Lung (tissue), 12 donors: ENCODE measurements around the gene TENM3. TPM values are rescaled to one million over a fixed set of nuclear protein-coding genes. Genes with fewer than 3 reads are reported as not detected.

ENCODE experiments used
- ATAC-seq: fragments of 200-7000 bp; cut with Tn5 transposase; one replicate; pipeline ENCODE4 v1.9.1; 2020; ENCODE audit warnings: moderate number of reproducible peaks; ENCODE audit not compliant: insufficient read depth, low FRiP score
- DNase-seq, 3 donors: peaks; one replicate each; pipeline ENCODE4 v3.0.0-alpha.2; 2013 to 2017
- H3K27ac ChIP-seq, 2 donors: one replicate each; pipeline ENCODE4 v1.5.1; 2013; ENCODE audit warnings: mild to moderate bottlenecking in 2 of 2, moderate library complexity in 2 of 2, control low read depth in 1 of 2, inconsistent platforms in 1 of 2, low read depth in 1 of 2, low read length in 1 of 2
- H3K27me3 ChIP-seq, 3 donors: one replicate each; pipeline ENCODE4 v1.5.1; 2013; ENCODE audit warnings: low read length in 2 of 3; ENCODE audit not compliant: control insufficient read depth in 3 of 3, insufficient read depth in 3 of 3
- H3K36me3 ChIP-seq, 4 donors: one replicate each; pipeline ENCODE4 v1.5.1; 2013; ENCODE audit warnings: low read length in 4 of 4, mild to moderate bottlenecking in 1 of 4, moderate library complexity in 1 of 4; ENCODE audit not compliant: control insufficient read depth in 4 of 4, insufficient read depth in 4 of 4
- H3K4me1 ChIP-seq, 5 donors: one replicate each; pipeline ENCODE4 v1.5.1; 2013; ENCODE audit warnings: low read length in 5 of 5, mild to moderate bottlenecking in 2 of 5, moderate library complexity in 1 of 5; ENCODE audit not compliant: control insufficient read depth in 5 of 5, insufficient read depth in 5 of 5
- H3K4me3 ChIP-seq: one replicate; pipeline ENCODE4 v1.5.1; 2013; ENCODE audit warnings: mild to moderate bottlenecking, control low read depth, moderate library complexity
- H3K9ac ChIP-seq, 2 donors: one replicate each; pipeline ENCODE4 v1.5.1; 2013; ENCODE audit warnings: low read length in 2 of 2, control low read depth in 1 of 2; ENCODE audit not compliant: insufficient read depth in 1 of 2
- H3K9me3 ChIP-seq, 4 donors: one replicate each; pipeline ENCODE4 v1.5.1; 2013; ENCODE audit warnings: low read length in 3 of 4, mild to moderate bottlenecking in 1 of 4, moderate library complexity in 1 of 4; ENCODE audit not compliant: control insufficient read depth in 4 of 4, insufficient read depth in 3 of 4
- WGBS, 2 donors: extraction: QIAGEN DNeasy Blood & Tissue Kit; methylation state at CpG; one replicate each; pipeline ENCODE4 v1.1.7; 2013; 5-methylcytosine and 5-hydroxymethylcytosine counted together
- polyA plus RNA-seq, 2 donors: library from polyadenylated mRNA; stranded (reverse); fragments of 200-250 nt; gene quantifications; one replicate each; pipeline ENCODE4 v1.2.1, GENCODE V29; 2013
- total RNA-seq, 2 donors: library from RNA; depleted of rRNA in 1 of 2; stranded (reverse); fragments of >200 nt in 1 of 2; gene quantifications; one replicate each; pipeline ENCODE4 v1.2.1, GENCODE V29; 2014 to 2021
- TF ChIP-seq, protein P1 (sequence below): IDR thresholded peaks from 2 replicates; pipeline ENCODE4 v1.5.1; 2012; ENCODE audit warnings: mild to moderate bottlenecking; ENCODE audit errors: control extremely low read depth, extremely low read depth
- donor health status: control.
- donor health status: control.
- donor health status: Bipolar disorder and iron deficiency.
- donor health status: healthy.
- donor health status: DM: yes; HTN: yes; CAD: no.

TENM3 gene
- total and polyA plus RNA-seq, 4 donors: 0.14 to 5.3 (median 2.2) TPM

GRCh38 chr4:182758273-182758672, 515.1 kb downstream of the TENM3 start:
- no peak overlapping the region for H3K4me3 ChIP-seq
- 80 to 81% methylated on average over 12 of the region's 12 CpGs for WGBS, 2 donors
- H3K27ac ChIP-seq: no peak overlapping the region
- DNase-seq: no peak
- TF ChIP-seq, protein P1, sequence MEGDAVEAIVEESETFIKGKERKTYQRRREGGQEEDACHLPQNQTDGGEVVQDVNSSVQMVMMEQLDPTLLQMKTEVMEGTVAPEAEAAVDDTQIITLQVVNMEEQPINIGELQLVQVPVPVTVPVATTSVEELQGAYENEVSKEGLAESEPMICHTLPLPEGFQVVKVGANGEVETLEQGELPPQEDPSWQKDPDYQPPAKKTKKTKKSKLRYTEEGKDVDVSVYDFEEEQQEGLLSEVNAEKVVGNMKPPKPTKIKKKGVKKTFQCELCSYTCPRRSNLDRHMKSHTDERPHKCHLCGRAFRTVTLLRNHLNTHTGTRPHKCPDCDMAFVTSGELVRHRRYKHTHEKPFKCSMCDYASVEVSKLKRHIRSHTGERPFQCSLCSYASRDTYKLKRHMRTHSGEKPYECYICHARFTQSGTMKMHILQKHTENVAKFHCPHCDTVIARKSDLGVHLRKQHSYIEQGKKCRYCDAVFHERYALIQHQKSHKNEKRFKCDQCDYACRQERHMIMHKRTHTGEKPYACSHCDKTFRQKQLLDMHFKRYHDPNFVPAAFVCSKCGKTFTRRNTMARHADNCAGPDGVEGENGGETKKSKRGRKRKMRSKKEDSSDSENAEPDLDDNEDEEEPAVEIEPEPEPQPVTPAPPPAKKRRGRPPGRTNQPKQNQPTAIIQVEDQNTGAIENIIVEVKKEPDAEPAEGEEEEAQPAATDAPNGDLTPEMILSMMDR: no peak
- H3K9ac ChIP-seq: no peak overlapping the region
- no peaks in the 10 kb centered on the region for H3K36me3 ChIP-seq
- no peaks in the 10 kb centered on the region for H3K9me3 ChIP-seq
- ATAC-seq: no peak
- H3K4me1 ChIP-seq: no peaks in the 10 kb centered on the region
- H3K27me3 ChIP-seq: no peaks in the 10 kb centered on the region

- Histone ChIP-seq H3K36me3 (no peaks in the 10 kb centered on the region), H3K27me3 (no peaks in the 10 kb centered on the region), H3K9ac (no peak overlapping the region), H3K4me3 (no peak overlapping the region), H3K27ac (no peak overlapping the region), H3K4me1 (no peaks in the 10 kb centered on the region), H3K9me3 (no peaks in the 10 kb centered on the region)
- TF ChIP-seq, protein P1: no peak
- WGBS, 2 donors: 89 to 90% methylated on average over 6 of the region's 6 CpGs
- no peak for ATAC-seq
- DNase-seq: no peak
Observed at GRCh38 chr4:182760551-182761043, 517.4 kb downstream of the TENM3 start.

- Histone ChIP-seq H3K27me3 (no peaks in the 10 kb centered on the region), H3K9ac (no peak overlapping the region), H3K4me1 (no peaks in the 10 kb centered on the region), H3K9me3 (no peaks in the 10 kb centered on the region), H3K4me3 (no peak overlapping the region), H3K36me3 (no peaks in the 10 kb centered on the region), H3K27ac (no peak overlapping the region)
- DNase-seq (no peak), ATAC-seq (no peak)
- TF ChIP-seq, protein P1: no peak
- 46 to 75% methylated on average over 4 of the region's 4 CpGs for WGBS, 2 donors
Observed at GRCh38 chr4:182764137-182764536, 520.9 kb downstream of the TENM3 start.

DNA sequence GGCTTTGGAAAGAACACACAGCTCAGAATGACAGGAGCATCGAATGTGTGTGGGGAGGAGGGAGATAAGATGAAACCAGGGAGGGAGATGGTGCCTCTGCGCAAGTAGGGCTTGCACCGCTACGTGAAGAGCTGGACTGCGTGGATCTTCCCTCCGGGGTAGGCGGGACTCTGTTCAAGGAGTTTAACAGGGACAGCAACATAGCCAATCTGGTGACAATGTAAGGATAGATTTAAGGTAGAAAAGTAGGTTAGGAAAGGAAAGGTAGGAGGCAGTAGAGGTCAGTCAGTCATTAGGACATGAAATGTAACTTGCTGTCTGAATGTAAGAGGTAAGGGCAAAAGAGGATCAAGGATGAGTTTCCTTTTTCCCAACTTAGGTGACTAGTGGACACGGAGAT, 521.4 kb downstream of the TENM3 start:
- H3K9me3 ChIP-seq: no peaks in the 10 kb centered on the region
- DNase-seq (no peak), ATAC-seq (no peak)
- no peak overlapping the region for H3K4me3 ChIP-seq
- H3K4me1 ChIP-seq: no peaks in the 10 kb centered on the region
- TF ChIP-seq, protein P1: no peak
- no peak overlapping the region for H3K9ac ChIP-seq
- 79 to 93% methylated on average over 8 of the region's 8 CpGs for WGBS, 2 donors
- H3K27me3 ChIP-seq: no peaks in the 10 kb centered on the region
- no peak overlapping the region for H3K27ac ChIP-seq
- H3K36me3 ChIP-seq: no peaks in the 10 kb centered on the region
